GM12801 (cell line): ENCODE data around the gene MYO5B.

Experiments used
- TF ChIP-seq, protein P1 (sequence below): IDR thresholded peaks from one replicate; pipeline ENCODE4 v1.5.1; 2011; ENCODE audit warnings: control low read depth; ENCODE audit not compliant: insufficient read length; ENCODE audit errors: extremely low read depth

MYO5B gene

DNA sequence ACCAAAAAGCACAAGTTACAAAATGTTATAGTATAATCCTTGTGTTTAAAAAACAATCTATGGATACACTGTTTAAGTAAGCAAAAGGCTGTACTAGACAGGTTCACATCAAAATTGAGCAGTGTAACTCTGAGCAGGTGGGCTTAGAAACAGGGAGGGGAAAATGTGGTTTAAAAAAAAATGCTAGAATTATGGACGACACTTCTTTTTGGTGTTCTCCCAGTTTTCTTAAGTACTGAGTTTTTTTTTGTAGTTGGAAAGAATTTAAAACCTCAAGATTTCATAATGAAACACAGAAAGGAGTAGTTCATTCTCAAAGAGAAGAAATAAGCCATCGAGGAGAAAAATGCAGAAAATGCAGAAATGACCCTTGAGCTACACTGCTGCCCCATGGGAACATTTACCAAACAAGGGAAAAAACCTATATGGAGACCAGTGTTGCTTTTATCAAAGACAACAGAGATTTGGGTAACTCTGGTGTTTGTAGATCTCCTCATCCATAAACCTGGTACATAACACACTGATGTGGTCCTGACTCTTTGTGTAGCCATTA, 100.7 kb downstream of the MYO5B start:
- TF ChIP-seq, protein P1, sequence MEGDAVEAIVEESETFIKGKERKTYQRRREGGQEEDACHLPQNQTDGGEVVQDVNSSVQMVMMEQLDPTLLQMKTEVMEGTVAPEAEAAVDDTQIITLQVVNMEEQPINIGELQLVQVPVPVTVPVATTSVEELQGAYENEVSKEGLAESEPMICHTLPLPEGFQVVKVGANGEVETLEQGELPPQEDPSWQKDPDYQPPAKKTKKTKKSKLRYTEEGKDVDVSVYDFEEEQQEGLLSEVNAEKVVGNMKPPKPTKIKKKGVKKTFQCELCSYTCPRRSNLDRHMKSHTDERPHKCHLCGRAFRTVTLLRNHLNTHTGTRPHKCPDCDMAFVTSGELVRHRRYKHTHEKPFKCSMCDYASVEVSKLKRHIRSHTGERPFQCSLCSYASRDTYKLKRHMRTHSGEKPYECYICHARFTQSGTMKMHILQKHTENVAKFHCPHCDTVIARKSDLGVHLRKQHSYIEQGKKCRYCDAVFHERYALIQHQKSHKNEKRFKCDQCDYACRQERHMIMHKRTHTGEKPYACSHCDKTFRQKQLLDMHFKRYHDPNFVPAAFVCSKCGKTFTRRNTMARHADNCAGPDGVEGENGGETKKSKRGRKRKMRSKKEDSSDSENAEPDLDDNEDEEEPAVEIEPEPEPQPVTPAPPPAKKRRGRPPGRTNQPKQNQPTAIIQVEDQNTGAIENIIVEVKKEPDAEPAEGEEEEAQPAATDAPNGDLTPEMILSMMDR: no peak

DNA sequence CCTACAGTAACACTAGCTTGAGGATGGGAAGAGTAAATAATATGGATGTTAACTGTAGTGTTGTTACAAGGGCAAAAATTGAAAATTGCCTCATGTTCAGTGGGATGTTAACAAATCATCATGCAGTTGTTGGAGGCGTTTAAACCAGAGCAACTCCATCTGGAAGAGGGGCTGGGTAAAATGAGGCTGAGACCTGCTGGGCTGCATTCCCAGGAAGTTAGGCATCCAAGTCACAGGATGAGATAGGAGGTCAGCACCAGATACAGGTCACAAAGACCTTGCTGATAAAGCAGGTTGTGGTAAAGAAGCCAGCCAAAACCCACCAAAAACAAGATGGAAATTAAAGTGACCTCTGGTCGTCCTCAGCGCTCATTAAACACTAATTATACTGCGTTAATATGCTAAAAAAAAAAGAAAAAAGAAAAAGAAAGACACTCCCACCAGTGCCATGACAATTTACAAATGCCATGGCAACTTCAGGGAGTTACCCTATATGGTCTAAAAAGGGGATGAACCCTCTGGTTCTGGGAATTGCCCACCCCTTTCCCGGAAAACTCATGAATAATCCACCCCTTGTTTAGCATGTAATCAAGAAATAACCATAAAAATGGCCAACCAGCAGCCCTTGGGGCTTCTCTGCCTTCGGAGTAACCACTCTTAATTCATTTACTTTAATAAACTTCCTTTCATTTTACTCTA, 101.4 kb downstream of the MYO5B start:
- TF ChIP-seq, protein P1: no peak

DNA sequence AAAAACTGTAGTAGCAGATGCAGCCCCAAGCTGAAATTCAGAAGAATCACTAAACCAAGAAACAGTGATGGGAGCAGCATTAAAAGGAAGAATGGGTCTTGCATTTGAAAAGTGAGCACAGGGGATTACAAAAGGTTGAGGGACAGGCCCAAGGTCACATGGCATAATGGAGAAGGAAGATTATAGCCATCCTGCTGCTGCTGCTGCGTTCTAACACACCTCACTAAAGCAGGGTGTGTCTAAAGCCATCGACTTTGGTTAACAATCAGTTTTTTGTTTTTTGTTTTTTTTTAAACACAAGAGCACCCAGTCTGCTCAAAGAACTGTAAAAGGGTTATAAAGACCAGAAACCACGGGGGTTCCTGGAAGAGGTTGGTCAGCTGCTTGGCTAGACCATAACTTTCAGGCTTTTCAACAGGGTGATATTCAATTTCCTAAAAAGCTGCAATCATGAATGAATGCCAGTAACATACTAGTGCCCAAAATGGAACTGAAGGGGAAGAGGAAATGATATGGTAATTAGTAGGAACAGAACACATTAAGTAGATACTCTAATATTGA, 102.6 kb downstream of the MYO5B start:
- TF ChIP-seq, protein P1: no peak

DNA sequence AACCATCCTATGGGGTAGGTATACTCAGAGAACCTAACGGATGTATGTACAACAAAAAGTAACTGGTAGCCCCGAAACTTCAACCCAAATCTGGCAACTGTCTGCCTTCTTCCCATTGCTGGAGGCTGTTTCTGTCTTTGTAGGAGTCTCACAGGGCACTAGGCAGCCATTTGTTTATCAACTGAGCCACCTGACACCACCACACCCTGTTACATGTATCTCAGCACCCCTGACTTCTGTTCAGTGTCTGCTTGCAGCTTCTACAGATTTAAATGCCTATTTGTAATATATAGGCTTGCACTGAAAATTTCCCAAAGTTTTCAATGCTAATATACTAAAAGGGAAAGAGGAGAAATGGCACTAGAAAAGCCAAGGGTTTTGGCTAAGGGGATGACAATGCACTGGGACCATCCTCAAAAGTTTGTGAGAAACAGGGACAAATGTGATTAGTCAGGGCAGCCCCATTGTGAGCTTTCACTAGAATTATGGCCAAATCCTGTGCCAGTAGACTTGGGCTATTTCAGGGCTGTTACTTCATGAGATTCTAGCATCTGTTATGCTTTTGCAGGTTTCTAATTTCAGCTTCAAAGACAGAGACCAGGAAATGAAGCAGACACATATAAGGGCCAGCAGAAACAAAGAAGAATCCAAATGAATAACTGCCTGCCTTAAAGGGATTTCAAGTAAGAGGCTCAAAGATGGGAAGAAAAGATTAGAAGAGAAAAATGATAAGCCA, 103.3 kb downstream of the MYO5B start:
- TF ChIP-seq, protein P1: no peak

DNA sequence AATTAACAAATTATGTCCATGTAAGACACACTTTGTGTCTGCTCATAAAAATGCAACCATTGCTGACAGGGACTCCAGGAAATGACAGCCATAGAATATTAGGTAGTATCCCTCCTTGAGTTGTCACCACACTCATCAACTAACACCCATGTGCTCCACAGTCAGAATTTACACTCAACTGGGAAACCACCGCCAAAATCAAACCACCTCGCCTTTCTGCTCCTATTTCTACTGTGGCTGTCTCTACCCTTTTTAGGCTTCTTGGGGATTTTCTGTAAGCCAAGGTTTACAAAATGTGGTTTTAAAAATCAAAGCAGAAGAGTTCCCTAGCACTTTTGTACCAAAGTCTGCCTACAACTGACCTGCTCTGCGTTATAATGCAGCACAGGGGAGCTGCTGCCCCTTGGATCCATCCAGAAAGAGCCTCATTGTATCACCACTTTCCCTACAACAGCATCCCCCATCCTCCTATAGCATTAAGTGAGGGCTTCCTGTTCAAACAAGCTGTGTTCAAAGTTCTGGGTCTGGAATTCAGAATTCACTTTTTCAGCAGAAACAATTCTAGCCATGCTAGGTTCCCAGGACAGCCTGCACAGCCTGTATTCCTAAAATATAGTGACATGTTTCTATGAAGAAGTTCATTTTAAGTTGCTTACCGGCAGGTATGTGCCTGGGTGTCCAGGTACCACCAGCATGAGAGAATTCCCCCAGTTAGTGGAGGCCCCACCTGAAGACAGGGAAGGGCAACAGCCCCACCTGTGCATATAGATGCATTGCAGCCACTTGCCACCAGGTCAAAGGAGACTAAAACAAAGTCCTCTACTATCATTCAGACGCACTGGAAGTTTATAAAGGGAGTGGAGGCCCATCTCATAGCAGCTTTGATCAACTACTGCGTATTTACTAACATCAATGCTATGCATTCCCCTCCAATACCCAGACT, 104.3 kb downstream of the MYO5B start:
- TF ChIP-seq, protein P1: no peak

DNA sequence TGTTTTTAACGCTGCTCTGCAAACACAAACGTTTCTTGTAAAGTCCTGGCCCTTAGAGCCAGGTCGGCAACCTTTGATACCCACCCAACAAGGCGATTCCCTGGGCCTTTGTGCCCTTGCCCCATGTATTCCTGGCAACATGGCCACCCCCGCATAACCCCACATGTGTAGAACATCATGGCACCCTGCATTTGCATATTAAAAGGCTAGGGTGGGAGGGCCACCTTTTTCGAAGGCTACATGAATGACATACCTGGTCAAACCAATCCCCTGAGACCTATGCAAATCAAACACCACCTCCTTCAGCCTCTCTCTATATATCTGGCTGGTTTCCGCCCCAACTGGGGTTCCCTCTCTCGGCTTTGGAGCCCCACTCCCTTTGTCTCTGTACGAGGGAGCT, 105.2 kb downstream of the MYO5B start:
- TF ChIP-seq, protein P1: no peak
